Brain microvascular endothelial cell (primary cell): ENCODE measurements around the gene RNF182.

ENCODE experiments used
- DNase-seq: peaks from one replicate; pipeline ENCODE4 v3.0.0-alpha.2; 2020
- H3K27ac ChIP-seq: fragments of 250-450 bp; sonication (Bioruptor Pico); 2 replicates; pipeline ENCODE4 v1.5.1; 2020; ENCODE audit warnings: mild to moderate bottlenecking, moderate library complexity
- H3K27me3 ChIP-seq: fragments of 250-450 bp; sonication (Bioruptor Pico); replicated peaks from 2 replicates; pipeline ENCODE4 v1.5.1; 2020; ENCODE audit warnings: mild to moderate bottlenecking
- H3K36me3 ChIP-seq: fragments of 250-450 bp; sonication (Bioruptor Pico); replicated peaks from 2 replicates; pipeline ENCODE4 v1.5.1; 2020; ENCODE audit warnings: mild to moderate bottlenecking
- H3K4me3 ChIP-seq: 2 replicates; pipeline ENCODE4 v1.5.1; 2011; ENCODE audit warnings: low read depth, mild to moderate bottlenecking, control low read depth, low read length, moderate library complexity
- in situ Hi-C: cut with HindIII; loops from 2 replicates; pipeline ENCODE4 v1.10.0; 2017; ENCODE audit warnings: low sequenced_read_pairs, low pct_ligation_motif_present
- TF ChIP-seq, protein P1 (sequence below): IDR thresholded peaks from 2 replicates; pipeline ENCODE4 v1.5.1; 2011; ENCODE audit warnings: low read depth, mild to moderate bottlenecking, moderate library complexity, low read length, control low read depth, inconsistent platforms; ENCODE audit errors: missing control alignments

Gene RNF182

DNA sequence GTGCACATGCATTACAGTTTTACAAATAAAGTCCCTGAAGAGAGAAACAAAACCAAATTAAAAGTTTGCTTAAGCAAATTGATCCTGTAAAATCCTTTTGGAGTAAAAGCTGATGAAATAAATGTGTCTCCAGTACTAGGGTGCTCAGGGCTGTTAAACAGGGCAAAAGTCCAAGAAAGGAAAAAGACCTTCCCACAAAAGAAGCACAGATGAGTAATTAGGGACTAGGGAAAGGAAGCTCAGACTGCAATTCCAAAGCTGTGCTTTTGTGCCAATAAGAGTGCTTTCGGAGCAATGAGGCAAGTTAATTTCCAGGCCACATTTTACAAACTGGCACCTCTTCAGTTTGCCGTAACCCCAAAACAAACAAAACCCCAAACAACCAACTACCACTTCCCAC is 10.4 kb upstream of the RNF182 start:
- in situ Hi-C loops = loop anchor here (25.0 kb wide), 1 partner anchor 148 kb away; no protein-coding TSS in a partner anchor
- no peaks in the 10 kb centered on the region for H3K36me3 ChIP-seq
- no peak overlapping the region for H3K27ac ChIP-seq
- TF ChIP-seq, protein P1, sequence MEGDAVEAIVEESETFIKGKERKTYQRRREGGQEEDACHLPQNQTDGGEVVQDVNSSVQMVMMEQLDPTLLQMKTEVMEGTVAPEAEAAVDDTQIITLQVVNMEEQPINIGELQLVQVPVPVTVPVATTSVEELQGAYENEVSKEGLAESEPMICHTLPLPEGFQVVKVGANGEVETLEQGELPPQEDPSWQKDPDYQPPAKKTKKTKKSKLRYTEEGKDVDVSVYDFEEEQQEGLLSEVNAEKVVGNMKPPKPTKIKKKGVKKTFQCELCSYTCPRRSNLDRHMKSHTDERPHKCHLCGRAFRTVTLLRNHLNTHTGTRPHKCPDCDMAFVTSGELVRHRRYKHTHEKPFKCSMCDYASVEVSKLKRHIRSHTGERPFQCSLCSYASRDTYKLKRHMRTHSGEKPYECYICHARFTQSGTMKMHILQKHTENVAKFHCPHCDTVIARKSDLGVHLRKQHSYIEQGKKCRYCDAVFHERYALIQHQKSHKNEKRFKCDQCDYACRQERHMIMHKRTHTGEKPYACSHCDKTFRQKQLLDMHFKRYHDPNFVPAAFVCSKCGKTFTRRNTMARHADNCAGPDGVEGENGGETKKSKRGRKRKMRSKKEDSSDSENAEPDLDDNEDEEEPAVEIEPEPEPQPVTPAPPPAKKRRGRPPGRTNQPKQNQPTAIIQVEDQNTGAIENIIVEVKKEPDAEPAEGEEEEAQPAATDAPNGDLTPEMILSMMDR = no peak
- no peak for DNase-seq
- no peak overlapping the region for H3K4me3 ChIP-seq
- no peaks in the 10 kb centered on the region for H3K27me3 ChIP-seq

DNA sequence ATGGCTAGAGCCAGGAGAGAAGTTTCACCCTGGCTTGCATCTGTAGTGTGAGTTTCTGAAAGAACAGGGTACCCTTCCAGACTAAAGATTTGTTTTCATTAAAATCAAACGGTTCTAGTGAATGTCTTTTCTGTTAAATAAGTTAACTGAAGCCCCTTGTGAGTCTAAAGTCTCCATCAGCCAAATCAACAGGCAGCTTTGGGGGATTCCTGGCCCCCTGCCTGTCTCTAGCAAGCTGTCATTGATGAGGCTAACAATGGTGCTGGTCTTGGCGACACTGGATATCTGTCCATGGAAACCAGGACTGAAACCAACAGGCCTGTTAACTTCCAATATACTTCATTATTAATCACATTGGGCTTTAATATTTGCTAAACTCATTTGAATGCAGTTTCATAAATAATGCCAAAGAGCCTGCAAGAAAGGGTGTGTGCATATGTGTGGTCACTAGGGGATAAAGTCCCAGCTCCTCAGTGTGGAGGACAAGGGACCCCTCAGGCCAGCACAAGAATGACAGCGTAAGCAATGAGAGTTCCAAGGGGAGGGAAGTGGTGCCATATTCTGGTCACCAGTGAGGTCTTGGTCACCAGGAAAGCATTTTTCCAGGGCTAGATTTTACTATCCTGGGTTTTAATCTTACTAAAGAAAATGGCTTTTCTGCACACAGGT is 9.1 kb upstream of the RNF182 start:
- TF ChIP-seq, protein P1 = no peak
- Histone ChIP-seq H3K36me3 (no peaks in the 10 kb centered on the region), H3K27me3 (no peaks in the 10 kb centered on the region), H3K27ac (no peak overlapping the region), H3K4me3 (no peak overlapping the region)
- DNase-seq = no peak
- in situ Hi-C loops = loop anchor here (25.0 kb wide), 1 partner anchor 147 kb away; no protein-coding TSS in a partner anchor

DNA sequence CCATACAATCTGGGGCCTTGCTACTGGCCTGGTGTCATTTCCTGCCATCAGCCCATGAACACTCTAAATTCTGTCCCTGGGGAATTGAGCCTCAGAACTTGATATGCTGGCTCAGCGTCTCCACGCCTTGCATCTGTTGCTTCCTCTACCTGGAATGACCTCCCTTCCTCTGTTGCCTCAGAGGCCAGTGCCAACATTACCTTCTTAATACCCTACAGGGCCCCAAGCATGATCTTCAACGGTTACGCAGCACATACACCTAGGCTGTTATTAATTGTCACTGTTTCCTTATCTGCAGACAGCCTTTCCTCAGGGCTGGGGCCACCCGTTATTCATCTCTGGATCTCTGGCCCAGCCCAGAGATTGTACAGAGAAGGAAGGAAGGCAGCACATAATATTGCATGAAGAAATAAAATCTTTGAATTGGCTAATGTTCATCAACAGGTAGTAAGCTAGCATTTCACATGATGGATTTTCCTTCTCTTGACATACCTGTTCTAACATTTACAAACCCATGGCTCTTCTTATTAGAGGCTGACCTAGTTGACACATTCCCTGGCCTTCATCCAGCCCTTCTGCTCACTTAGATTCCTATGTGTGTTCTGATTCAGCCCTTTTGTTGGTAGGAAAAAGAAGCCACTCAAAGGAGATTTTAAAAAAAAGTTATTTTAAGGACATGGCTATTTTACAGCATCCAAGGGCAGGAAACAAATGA is 8.4 kb upstream of the RNF182 start:
- DNase-seq = peak; percentile 43
- Histone ChIP-seq H3K4me3 (no peak overlapping the region), H3K27me3 (no peaks in the 10 kb centered on the region), H3K36me3 (no peaks in the 10 kb centered on the region), H3K27ac (no peak overlapping the region)
- TF ChIP-seq, protein P1 = no peak
- in situ Hi-C loops = loop anchor here (25.0 kb wide), 1 partner anchor 146 kb away; no protein-coding TSS in a partner anchor

DNA sequence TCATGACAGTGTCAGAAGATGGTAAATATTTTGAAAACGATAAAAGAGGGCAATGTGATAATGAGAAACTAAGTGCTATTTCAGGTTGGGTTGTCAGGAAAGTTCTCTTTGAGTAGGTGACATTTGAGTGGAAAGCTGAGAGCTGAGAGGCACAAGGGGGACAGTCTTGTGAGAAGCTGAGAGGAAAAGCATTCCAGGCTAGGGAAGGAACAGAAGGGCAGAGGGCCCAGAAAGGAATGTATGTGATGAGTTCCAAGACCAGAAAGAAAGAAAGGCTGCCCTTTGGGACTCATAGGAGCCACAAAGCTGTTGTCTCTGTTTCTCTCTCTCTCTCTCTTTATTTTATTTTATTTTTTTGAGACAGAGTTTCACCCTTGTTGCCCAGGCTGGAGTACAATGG is 7.6 kb upstream of the RNF182 start:
- Histone ChIP-seq H3K27me3 (no peaks in the 10 kb centered on the region), H3K4me3 (no peak overlapping the region), H3K36me3 (no peaks in the 10 kb centered on the region), H3K27ac (no peak overlapping the region)
- TF ChIP-seq, protein P1 = no peak
- in situ Hi-C loops = loop anchor here (25.0 kb wide), 1 partner anchor 145 kb away; no protein-coding TSS in a partner anchor
- no peak for DNase-seq

DNA sequence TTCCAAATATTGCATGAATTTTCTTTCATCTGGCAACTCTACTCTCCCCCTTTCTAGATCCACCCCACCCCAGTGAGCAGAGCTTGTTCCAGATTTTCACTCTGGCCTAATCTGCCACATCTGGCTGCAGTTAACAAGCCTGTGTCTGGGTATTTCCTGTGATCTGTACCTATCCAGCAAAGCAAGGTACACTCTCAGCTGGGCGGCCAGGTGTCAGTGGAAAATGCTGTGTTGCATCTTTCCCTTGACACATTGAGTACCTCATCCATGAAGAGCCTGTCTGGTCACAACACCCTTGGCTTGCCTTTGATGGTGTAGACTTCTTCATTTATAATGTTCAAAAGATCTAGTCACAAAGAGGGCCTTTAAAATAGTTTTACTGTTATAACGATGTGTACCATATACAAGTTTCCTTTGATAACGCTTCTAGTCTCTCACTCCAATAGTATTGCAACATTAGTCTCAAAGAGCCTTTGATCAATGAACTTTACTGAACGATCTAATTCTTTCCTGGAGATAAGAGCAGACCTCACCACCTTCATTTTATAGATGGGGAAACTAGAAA is 6.0 kb upstream of the RNF182 start:
- H3K4me3 ChIP-seq = no peak overlapping the region
- DNase-seq = no peak
- TF ChIP-seq, protein P1 = no peak
- H3K27me3 ChIP-seq = no peaks in the 10 kb centered on the region
- in situ Hi-C loops = loop anchor here (25.0 kb wide), 1 partner anchor 144 kb away; no protein-coding TSS in a partner anchor
- H3K27ac ChIP-seq = no peak overlapping the region
- H3K36me3 ChIP-seq = no peaks in the 10 kb centered on the region
